GM12891 (cell line): ENCODE results near the gene RYR2.

Experiments used
- DNase-seq: peaks from one replicate; pipeline ENCODE4 v3.0.0; 2011; ENCODE audit warnings: low spot score; ENCODE audit not compliant: insufficient read length
- FAIRE-seq: peaks from 2 replicates; lab custom pipeline; 2011; peaks lifted over from hg19 to GRCh38; lab: Jason Lieb, UNC
- PAX5 ChIP-seq: IDR thresholded peaks from 2 replicates; pipeline ENCODE4 v1.6.1; 2011; ENCODE audit warnings: low read length, moderate library complexity, mild to moderate bottlenecking; ENCODE audit not compliant: insufficient read depth, severe bottlenecking
- POLR2A ChIP-seq: IDR thresholded peaks from 2 replicates; pipeline ENCODE4 v1.6.1; 2011; ENCODE audit warnings: low read depth, low read length, control low read depth
- POLR2AphosphoS5 ChIP-seq: IDR thresholded peaks from 2 replicates; pipeline ENCODE4 v1.6.1; 2011; ENCODE audit warnings: low read depth, low read length, control low read depth
- POU2F2 ChIP-seq: IDR thresholded peaks from 2 replicates; pipeline ENCODE4 v1.6.1; 2011; ENCODE audit warnings: low read depth, mild to moderate bottlenecking, control low read depth, low read length, moderate library complexity
- SPI1 ChIP-seq: IDR thresholded peaks from 2 replicates; pipeline ENCODE4 v1.6.1; 2011; ENCODE audit warnings: low read depth, low read length, control low read depth
- TAF1 ChIP-seq: IDR thresholded peaks from 2 replicates; pipeline ENCODE4 v1.6.1; 2011; ENCODE audit warnings: low read depth, low read length, control low read depth

The RYR2 gene

DNA sequence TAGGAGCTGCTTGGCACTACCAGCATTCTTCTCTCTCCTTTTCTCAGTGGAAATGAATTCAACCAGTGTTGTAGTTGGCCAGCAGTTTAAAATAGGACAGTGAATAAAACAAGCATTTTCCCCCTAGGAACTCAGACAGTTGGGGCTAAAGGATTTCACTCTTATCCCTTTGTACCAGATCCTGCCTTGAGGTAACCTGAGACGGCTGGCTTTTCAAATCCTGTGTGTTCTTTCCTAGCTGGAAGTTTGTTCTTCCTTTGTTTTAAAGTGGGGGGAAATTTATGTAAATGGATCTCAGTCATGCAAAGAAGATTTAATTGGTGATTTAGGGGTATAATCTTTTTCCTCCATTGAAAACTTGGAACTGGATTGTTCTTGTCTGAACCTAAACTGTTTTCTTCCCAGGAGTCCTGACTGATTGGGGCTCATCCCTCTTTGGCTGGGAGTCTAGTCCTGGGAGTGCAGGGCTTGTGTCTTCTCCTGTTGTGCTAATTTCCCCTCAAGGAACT is 825.5 kb downstream of the RYR2 start:
- TF ChIP-seq POU2F2 (no peak), SPI1 (no peak), POLR2A (no peak), POLR2AphosphoS5 (no peak), TAF1 (no peak), PAX5 (no peak)
- FAIRE-seq, result no peak
- DNase-seq, result no peak

GRCh38 chr1:237868817-237869600 is 827.0 kb downstream of the RYR2 start:
- DNase-seq (no peak), FAIRE-seq (no peak)
- TF ChIP-seq TAF1 (no peak), SPI1 (no peak), PAX5 (no peak)

- TF ChIP-seq TAF1, result no peak
- TF ChIP-seq POLR2AphosphoS5, result no peak
- DNase-seq (no peak), FAIRE-seq (no peak)
Measured at GRCh38 chr1:237873487-237874211, 831.7 kb downstream of the RYR2 start.

DNA sequence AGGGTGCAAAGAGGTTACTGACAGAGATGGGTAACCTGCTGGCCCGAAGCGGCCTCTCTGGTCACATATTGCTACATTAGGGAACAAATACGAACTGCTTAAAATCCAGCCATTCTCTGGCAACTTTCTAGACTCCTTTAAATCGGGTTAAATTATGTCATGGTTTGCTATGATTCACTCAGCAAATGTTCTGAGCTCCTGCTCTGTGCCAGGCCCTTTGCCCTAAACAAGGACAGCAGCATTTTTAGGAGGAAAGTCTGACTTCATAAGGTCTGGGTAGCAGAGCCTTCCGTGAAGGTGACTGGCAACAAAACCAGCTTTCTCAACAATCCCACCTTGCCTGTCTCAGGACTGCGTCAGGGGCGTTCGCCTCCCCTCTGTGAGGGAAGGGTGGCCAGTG is 833.3 kb downstream of the RYR2 start:
- FAIRE-seq (no peak), DNase-seq (no peak)
- TF ChIP-seq POLR2A (no peak), POU2F2 (no peak), PAX5 (no peak), TAF1 (no peak), POLR2AphosphoS5 (no peak), SPI1 (no peak)

DNA sequence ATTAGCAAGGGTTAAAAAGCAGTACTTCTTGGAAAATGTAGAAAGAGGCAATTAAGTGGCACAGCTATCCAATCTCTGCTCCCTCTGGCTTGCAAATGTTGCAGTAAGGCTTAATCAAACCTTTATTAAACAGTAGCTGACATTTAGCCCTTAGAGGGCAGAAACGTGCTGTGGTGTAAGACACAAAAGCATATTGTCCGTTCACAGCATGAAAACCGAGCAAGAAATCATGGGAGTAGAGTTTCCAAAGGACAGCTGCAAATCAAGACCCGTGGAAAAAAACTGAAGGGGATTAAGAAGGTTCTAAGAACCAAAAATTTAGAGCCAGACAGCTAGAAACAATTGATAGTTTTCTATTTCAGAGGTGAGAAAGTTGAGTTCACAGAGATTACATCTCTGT is 835.6 kb downstream of the RYR2 start:
- no peak for TF ChIP-seq TAF1
- TF ChIP-seq POLR2AphosphoS5, result no peak
- TF ChIP-seq PAX5, result no peak
- no peak for TF ChIP-seq POLR2A
- no peak for TF ChIP-seq SPI1
- no peak for TF ChIP-seq POU2F2
- FAIRE-seq (no peak), DNase-seq (no peak)

- DNase-seq, result no peak
- TF ChIP-seq POLR2AphosphoS5, result no peak
- TF ChIP-seq TAF1, result no peak
- no peak for TF ChIP-seq SPI1
- no peak for TF ChIP-seq PAX5
- TF ChIP-seq POU2F2, result no peak
- TF ChIP-seq POLR2A, result no peak
- no peak for FAIRE-seq
Measured at GRCh38 chr1:237878406-237878805, 836.4 kb downstream of the RYR2 start.

DNA sequence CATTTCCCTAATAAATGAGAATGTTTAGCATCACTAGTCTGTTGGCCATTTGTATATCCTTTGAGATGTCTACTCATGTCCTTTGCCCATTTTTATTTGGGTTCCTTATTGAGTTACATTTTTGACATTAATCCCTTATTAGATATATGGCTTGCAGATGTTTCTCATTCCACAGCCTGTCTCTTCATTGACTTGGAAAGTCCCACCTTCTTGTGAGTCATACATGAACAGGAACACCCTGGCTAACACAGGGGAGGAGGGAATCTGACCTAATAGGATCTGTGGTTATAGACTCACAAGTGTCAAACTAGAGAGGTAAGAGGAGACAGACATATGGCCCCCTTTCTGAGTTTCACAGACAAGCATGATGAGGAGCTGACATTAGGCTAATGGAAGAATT is 837.2 kb downstream of the RYR2 start:
- no peak for DNase-seq
- FAIRE-seq, result no peak
- TF ChIP-seq POLR2AphosphoS5 (no peak), SPI1 (no peak), POU2F2 (no peak), PAX5 (no peak), TAF1 (no peak), POLR2A (no peak)
